SK-N-SH (cell line): Measurements from ENCODE around the gene CDH23. TPM values are rescaled to one million over a fixed set of nuclear protein-coding genes. Genes with fewer than 3 reads are reported as not detected.

Experiments used
- CTCF ChIA-PET: fragments of 300-600, 350-600 bp; formaldehyde crosslinking; extraction: SDS; loops from one replicate; lab custom pipeline; 2021; lab: Yijun Ruan, JAX
- POLR2A ChIA-PET: fragments of 350-600 bp; sonication (Branson Sonifier 250); formaldehyde crosslinking; extraction: SDS; loops from one replicate; lab custom pipeline; 2020; ENCODE audit warnings: antibody characterized with exemption, inconsistent platforms; lab: Yijun Ruan, JAX
- DNase-seq: peaks from one replicate; pipeline ENCODE4 v3.0.0; 2012
- H2AFZ ChIP-seq: fragments of 200-600 bp; sonication (generic); 2 replicates; pipeline ENCODE4 v1.8.1; 2016; ENCODE audit warnings: antibody characterized with exemption, mild to moderate bottlenecking, low read depth
- H3F3A ChIP-seq: fragments of 200-600 bp; sonication (generic); replicated peaks from 2 replicates; pipeline ENCODE3; 2016; ENCODE audit warnings: antibody characterized with exemption, mild to moderate bottlenecking; ENCODE audit not compliant: insufficient read depth
- H3K27ac ChIP-seq, 2 experiments: fragments of 200-500 bp in 1 of 2; fragments of 200-600 bp in 1 of 2; sonication (Bioruptor generic) in 1 of 2; sonication (generic), shearing (Covaris generic) in 1 of 2; 2 replicates each; pipeline versions ENCODE4 v1.5.1 to v1.6.1; 2014 to 2016; ENCODE audit warnings: low read depth in 2 of 2, inconsistent platforms in 1 of 2, low read length in 1 of 2, mild to moderate bottlenecking in 1 of 2, mixed read lengths in 1 of 2
- H3K27me3 ChIP-seq: fragments of 200-600 bp; sonication (generic), shearing (Covaris generic); 2 replicates; pipeline ENCODE4 v1.6.1; 2016; ENCODE audit warnings: mixed run types; ENCODE audit not compliant: insufficient read depth
- H3K36me3 ChIP-seq, 2 experiments: fragments of 200-500 bp in 1 of 2; fragments of 200-600 bp in 1 of 2; sonication (Bioruptor generic) in 1 of 2; sonication (generic) in 1 of 2; replicated peaks in 1 of 2; 2 replicates each; pipeline versions ENCODE3 to v1.5.1; 2014 to 2016; ENCODE audit warnings: low read length in 1 of 2, mild to moderate bottlenecking in 1 of 2; ENCODE audit not compliant: insufficient read depth in 2 of 2, control insufficient read depth in 1 of 2
- H3K4me1 ChIP-seq, 2 experiments: fragments of 200-500 bp in 1 of 2; fragments of 200-600 bp in 1 of 2; sonication (Bioruptor generic) in 1 of 2; sonication (generic), shearing (Covaris generic) in 1 of 2; 2 replicates each; pipeline versions ENCODE4 v1.5.1 to v1.6.1; 2014 to 2016; ENCODE audit warnings: low read depth in 1 of 2, low read length in 1 of 2, mixed run types in 1 of 2; ENCODE audit not compliant: insufficient read depth in 2 of 2, control insufficient read depth in 1 of 2
- H3K4me2 ChIP-seq: fragments of 200-600 bp; sonication (generic), shearing (Covaris generic); 2 replicates; pipeline ENCODE4 v1.6.1; 2017; ENCODE audit warnings: mixed run types
- H3K4me3 ChIP-seq, 2 experiments: fragments of 200-500 bp in 1 of 2; fragments of 200-600 bp in 1 of 2; sonication (Bioruptor generic) in 1 of 2; sonication (generic), shearing (Covaris generic) in 1 of 2; 2 replicates each; pipeline versions ENCODE4 v1.5.1 to v1.8.1; 2014 to 2016; ENCODE audit warnings: low read depth in 2 of 2, inconsistent platforms in 1 of 2, low read length in 1 of 2, mild to moderate bottlenecking in 1 of 2, mixed read lengths in 1 of 2, moderate library complexity in 1 of 2
- H3K79me2 ChIP-seq: fragments of 200-600 bp; sonication (generic); 2 replicates; pipeline ENCODE4 v1.8.1; 2017; ENCODE audit warnings: mild to moderate bottlenecking; ENCODE audit not compliant: insufficient read depth
- H3K9ac ChIP-seq: fragments of 200-600 bp; sonication (generic); 2 replicates; pipeline ENCODE4 v1.6.1; 2017; ENCODE audit warnings: mixed run types
- H3K9me2 ChIP-seq: fragments of 200-600 bp; sonication (generic); 2 replicates; pipeline ENCODE4 v1.6.1; 2017; ENCODE audit warnings: mixed run types
- H3K9me3 ChIP-seq: fragments of 200-600 bp; sonication (generic); 2 replicates; pipeline ENCODE4 v1.6.1; 2017; ENCODE audit warnings: mixed run types, mild to moderate bottlenecking, moderate library complexity
- H4K20me1 ChIP-seq: fragments of 200-600 bp; sonication (generic); 2 replicates; pipeline ENCODE4 v1.6.1; 2017; ENCODE audit warnings: mild to moderate bottlenecking, mixed run types; ENCODE audit not compliant: insufficient read depth
- EP300 ChIP-seq, 2 experiments: IDR thresholded peaks; 2 replicates each; pipeline versions ENCODE4 v1.4.0 to v1.6.1; 2012; ENCODE audit warnings: borderline replicate concordance in 1 of 2, low read depth in 1 of 2, low read length in 1 of 2
- FOXM1 ChIP-seq: IDR thresholded peaks from 2 replicates; pipeline ENCODE4 v1.4.0; 2012; ENCODE audit warnings: low read depth, mild to moderate bottlenecking
- GATA2 ChIP-seq: sonication (generic); formaldehyde crosslinking; IDR thresholded peaks from 2 replicates; pipeline ENCODE4 v1.5.0; 2020; ENCODE audit warnings: mild to moderate bottlenecking, missing genetic modification reagents
- MXI1 ChIP-seq: IDR thresholded peaks from 2 replicates; pipeline ENCODE4 v1.6.1; 2012; ENCODE audit warnings: mild to moderate bottlenecking, low read depth, low read length, improper control_type of control experiment
- NRF1 ChIP-seq: IDR thresholded peaks from 2 replicates; pipeline ENCODE4 v1.6.1; 2012; ENCODE audit warnings: low read depth, mild to moderate bottlenecking, low read length
- RFX5 ChIP-seq: IDR thresholded peaks from 2 replicates; pipeline ENCODE4 v1.6.1; 2012; ENCODE audit warnings: mild to moderate bottlenecking, improper control_type of control experiment, low read length
- SMC3 ChIP-seq: IDR thresholded peaks from 2 replicates; pipeline ENCODE4 v1.6.1; 2012; ENCODE audit warnings: low read depth, low read length, improper control_type of control experiment
- TAF1 ChIP-seq: IDR thresholded peaks from 2 replicates; pipeline ENCODE4 v1.6.1; 2012; ENCODE audit warnings: low read depth, mild to moderate bottlenecking, low read length, moderate library complexity, borderline replicate concordance
- TCF12 ChIP-seq: IDR thresholded peaks from 2 replicates; pipeline ENCODE4 v1.4.0; 2012
- WGBS: methylation state at CpG from one replicate; pipeline ENCODE4 v1.1.6; 2017; ENCODE audit warnings: low lambda C conversion rate; 5-methylcytosine and 5-hydroxymethylcytosine counted together
- polyA plus RNA-seq, 3 experiments: library from polyadenylated mRNA; depleted of rRNA; stranded (reverse); fragments of >200 nt; gene quantifications; 2 replicates each; pipeline ENCODE4 v1.2.3, GENCODE V29; 2012
- TF ChIP-seq, protein P1 (sequence below): IDR thresholded peaks from 2 replicates; pipeline ENCODE4; 2012
- TF ChIP-seq, protein P2 (sequence below): fragments of 200-600 bp; sonication (generic); IDR thresholded peaks from 2 replicates; pipeline ENCODE4 v1.6.1; 2017; ENCODE audit warnings: antibody characterized with exemption, mild to moderate bottlenecking, moderate library complexity
- TF ChIP-seq, protein P3 (sequence below): IDR thresholded peaks from 2 replicates; pipeline ENCODE4 v1.4.0; 2012; ENCODE audit warnings: low read depth, borderline replicate concordance
- TF ChIP-seq, protein P4 (sequence below): fragments of 150-350 bp; IDR thresholded peaks from 2 replicates; pipeline ENCODE4 v1.6.1; 2017; ENCODE audit warnings: antibody characterized with exemption, low read length, low read depth, borderline replicate concordance

The CDH23 gene
- polyA plus RNA-seq, 1 of the 3 experiments (the other 2 are of a cell fraction), result 0.03 TPM

DNA sequence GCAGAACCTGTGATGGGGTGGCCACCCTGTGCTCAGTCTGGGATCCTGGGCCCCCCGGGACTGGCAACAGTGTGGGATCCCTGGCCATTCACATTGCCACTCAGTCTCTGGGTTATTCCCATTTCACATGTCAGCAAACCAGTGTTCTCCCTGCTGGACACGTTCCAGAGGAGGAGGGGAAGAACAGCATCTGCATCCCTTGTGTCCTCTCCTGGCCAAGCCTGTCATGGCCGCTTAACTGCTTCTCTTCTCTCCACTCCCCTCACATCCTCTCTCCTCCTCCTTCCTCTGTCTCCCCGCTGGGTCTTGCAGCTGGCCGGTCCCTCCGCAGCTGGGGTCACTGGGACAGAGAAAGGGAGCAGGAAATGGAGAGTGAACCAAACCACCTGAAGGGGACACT is 248.5 kb downstream of the CDH23 start:
- Histone ChIP-seq H3K27me3 (no peaks in the 10 kb centered on the region; the same call in 1 of the 2 replicates), H3F3A (no peaks in the 10 kb centered on the region), H3K36me3 (no peaks in the 10 kb centered on the region), H4K20me1 (no peaks in the 10 kb centered on the region), H3K9ac (no peak overlapping the region), H3K4me3 (no peak overlapping the region), H3K79me2 (no peaks in the 10 kb centered on the region), H3K9me3 (no peaks in the 10 kb centered on the region), H3K9me2 (no peaks in the 10 kb centered on the region), H3K27ac (no peak overlapping the region), H3K4me1 (peaks cover 0 to 20% of the 10 kb centered on the region in 2 experiments; a peak in 1 of 4 replicates), H3K4me2 (no peak overlapping the region), H2AFZ (no peak overlapping the region)
- no peak for DNase-seq
- CTCF ChIA-PET, result interaction anchor here (1.8 to 3.3 kb wide), 3 partner anchors 10 to 63 kb away, joined by 7 to 15 read pairs (median 10); no protein-coding TSS in a partner anchor
- TF ChIP-seq GATA2 (CRISPR knock-in tag) (no peak), TAF1 (no peak), NRF1 (no peak), RFX5 (no peak), FOXM1 (no peak), MXI1 (no peak), EP300 (IDR thresholded peaks at IDR 0.05; ENCODE audit: borderline replicate concordance in 1 of 2, low read depth in 1 of 2, low read length in 1 of 2) (no peak), TCF12 (no peak), SMC3 (no peak)
- TF ChIP-seq, protein P1, sequence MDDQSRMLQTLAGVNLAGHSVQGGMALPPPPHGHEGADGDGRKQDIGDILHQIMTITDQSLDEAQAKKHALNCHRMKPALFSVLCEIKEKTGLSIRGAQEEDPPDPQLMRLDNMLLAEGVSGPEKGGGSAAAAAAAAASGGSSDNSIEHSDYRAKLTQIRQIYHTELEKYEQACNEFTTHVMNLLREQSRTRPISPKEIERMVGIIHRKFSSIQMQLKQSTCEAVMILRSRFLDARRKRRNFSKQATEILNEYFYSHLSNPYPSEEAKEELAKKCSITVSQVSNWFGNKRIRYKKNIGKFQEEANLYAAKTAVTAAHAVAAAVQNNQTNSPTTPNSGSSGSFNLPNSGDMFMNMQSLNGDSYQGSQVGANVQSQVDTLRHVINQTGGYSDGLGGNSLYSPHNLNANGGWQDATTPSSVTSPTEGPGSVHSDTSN, result no peak
- TF ChIP-seq, protein P2, sequence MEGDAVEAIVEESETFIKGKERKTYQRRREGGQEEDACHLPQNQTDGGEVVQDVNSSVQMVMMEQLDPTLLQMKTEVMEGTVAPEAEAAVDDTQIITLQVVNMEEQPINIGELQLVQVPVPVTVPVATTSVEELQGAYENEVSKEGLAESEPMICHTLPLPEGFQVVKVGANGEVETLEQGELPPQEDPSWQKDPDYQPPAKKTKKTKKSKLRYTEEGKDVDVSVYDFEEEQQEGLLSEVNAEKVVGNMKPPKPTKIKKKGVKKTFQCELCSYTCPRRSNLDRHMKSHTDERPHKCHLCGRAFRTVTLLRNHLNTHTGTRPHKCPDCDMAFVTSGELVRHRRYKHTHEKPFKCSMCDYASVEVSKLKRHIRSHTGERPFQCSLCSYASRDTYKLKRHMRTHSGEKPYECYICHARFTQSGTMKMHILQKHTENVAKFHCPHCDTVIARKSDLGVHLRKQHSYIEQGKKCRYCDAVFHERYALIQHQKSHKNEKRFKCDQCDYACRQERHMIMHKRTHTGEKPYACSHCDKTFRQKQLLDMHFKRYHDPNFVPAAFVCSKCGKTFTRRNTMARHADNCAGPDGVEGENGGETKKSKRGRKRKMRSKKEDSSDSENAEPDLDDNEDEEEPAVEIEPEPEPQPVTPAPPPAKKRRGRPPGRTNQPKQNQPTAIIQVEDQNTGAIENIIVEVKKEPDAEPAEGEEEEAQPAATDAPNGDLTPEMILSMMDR, result no peak
- TF ChIP-seq, protein P3, sequence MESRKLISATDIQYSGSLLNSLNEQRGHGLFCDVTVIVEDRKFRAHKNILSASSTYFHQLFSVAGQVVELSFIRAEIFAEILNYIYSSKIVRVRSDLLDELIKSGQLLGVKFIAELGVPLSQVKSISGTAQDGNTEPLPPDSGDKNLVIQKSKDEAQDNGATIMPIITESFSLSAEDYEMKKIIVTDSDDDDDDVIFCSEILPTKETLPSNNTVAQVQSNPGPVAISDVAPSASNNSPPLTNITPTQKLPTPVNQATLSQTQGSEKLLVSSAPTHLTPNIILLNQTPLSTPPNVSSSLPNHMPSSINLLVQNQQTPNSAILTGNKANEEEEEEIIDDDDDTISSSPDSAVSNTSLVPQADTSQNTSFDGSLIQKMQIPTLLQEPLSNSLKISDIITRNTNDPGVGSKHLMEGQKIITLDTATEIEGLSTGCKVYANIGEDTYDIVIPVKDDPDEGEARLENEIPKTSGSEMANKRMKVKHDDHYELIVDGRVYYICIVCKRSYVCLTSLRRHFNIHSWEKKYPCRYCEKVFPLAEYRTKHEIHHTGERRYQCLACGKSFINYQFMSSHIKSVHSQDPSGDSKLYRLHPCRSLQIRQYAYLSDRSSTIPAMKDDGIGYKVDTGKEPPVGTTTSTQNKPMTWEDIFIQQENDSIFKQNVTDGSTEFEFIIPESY, result no peak
- TF ChIP-seq, protein P4, sequence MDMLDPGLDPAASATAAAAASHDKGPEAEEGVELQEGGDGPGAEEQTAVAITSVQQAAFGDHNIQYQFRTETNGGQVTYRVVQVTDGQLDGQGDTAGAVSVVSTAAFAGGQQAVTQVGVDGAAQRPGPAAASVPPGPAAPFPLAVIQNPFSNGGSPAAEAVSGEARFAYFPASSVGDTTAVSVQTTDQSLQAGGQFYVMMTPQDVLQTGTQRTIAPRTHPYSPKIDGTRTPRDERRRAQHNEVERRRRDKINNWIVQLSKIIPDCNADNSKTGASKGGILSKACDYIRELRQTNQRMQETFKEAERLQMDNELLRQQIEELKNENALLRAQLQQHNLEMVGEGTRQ, result no peak
- WGBS, result 79% methylated on average over 5 of the region's 6 CpGs
- POLR2A ChIA-PET, result no interaction called here
